OCI-M2 (cell line): Measurements from ENCODE around the gene ATG4C.

Source experiments
- DNase-seq: peaks from one replicate; lab custom pipeline; 2025; ENCODE audit not compliant: unreplicated experiment; lab: John Stamatoyannopoulos, UW

ATG4C gene

DNA sequence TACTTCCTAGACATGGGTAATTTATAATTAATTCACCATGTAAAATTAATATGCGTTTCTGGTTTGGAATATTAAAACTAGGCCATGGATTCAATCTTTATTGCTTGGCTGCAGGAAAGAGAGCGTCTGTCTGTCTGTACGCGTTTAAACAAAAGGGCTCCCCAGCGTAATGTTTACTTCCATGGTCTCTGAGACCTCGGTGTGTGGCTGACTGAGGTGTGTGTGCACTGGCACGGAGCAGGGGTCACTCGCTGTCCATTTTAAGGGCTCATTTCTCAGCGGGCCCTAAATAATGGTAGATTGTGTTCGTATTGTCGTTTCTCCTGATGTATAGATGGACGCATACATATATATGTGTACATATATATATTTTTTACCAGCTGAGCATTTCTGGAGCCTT, 119.6 kb downstream of the ATG4C start:
- DNase-seq, result no peak

DNA sequence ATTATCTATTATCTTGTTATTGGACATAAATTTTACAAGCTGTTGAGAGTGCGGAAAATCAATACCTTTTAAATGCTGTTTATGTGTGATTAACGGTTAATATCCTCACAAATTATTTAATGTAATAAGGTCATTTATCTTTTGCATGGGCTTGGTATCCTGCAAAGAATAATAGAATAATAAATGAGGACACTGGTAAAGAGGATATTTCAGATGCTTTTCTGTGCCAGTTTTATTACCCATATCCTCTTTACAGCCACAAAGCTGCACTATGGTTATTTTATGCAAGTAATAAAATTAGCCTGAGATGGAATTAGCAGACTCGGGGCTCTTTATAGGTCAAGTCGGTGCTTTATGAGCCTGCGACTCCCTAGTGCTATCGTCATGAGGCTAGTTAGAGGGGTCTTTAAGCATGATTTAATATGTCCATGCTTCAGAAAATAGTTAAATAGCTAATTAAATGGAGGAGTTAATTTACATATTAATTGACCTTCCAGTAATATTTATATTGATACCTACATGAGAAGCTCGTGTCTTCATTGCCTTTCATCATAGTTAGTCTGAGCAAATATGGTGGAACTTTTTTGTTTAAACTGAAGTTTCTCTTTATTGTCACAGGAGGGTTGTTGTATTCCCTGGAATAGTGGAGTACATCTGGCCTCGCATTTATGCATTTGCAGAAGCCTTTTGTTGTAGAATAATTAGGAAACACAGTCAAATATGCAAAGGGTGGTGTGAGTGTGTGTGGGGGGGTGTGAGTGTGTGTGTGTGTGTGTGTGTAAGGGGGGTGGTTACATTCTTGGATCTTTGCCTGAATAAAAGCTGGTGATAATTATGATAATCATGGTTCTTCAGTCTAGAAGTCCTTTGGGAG, 120.3 kb downstream of the ATG4C start:
- DNase-seq, result no peak

DNA sequence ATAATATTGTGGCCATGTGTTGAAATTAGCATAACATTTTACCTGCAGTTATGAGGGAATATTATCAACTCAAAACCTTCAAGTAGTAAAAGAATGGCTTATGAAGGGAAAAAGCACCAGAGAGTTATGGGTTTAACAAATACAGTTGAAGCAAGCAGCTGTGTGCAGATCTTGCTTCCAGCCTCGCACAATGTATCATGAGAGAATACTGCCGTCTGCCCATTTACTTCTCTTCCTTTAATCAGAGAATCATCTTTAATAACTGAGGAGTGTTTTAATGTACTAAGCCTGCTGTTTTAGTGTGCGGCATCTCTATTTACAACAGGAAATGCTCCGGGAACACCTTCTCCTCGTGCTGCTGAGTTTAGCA, 120.9 kb downstream of the ATG4C start:
- DNase-seq, result no peak

DNA sequence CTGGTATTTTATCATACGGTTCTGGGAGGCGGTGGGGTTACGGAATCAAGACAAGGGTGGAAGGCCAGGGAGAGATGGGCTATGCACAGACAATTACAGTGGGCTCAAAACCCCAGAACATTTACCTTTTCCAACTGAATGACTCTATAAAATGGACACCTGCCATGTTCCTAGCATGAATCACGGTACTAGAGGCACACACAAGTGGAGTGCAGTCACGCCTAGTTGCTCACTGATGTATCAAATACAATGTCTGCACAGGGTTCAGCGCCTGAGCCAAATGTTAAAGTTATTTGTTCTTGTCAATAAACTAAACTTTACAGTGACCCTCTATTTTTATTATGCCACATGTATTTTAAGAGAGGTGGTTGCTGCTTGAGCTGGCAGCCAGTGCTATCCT, 121.4 kb downstream of the ATG4C start:
- no peak for DNase-seq

DNA sequence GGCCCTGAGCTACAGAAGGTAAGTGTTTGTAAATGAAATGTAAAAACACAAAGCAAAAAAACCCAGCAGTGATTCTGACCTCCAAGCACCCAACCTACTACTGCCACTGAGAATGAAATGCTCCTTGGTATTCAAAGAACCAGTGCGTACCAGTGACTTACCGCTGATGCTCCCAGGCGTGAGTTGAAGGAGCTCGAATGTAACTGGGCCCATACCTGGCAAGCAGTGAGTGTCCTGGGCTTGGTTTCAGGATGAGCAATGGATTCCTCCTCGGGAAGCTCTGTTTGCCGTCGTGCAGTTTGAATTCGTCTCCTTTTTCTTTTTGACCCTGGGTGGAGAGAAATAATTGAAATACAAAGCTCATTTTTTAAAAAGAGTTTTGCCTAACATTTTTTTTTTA, 121.9 kb downstream of the ATG4C start:
- DNase-seq, result no peak

DNA sequence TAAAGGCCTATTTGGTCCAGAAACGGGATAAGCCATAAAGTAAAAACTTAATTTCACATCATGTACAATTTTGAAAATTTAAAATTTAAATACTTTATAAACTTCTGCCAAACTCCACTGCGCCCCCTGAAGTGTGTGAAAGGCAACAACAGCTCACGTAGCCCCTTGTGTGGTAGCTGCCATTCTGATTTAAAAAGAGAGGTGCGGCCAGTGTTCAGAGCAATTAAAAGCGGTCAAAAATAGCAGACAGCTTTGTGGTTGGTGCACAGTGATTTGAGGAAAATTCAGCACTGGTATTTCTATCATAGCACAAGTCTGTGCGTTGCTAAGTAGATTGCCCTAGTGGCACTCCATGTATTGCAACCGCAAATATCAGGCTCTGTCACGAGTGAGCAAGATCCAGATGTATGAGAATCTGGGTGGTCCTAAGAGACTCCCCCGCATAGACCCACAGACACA, 122.5 kb downstream of the ATG4C start:
- DNase-seq, result no peak

DNA sequence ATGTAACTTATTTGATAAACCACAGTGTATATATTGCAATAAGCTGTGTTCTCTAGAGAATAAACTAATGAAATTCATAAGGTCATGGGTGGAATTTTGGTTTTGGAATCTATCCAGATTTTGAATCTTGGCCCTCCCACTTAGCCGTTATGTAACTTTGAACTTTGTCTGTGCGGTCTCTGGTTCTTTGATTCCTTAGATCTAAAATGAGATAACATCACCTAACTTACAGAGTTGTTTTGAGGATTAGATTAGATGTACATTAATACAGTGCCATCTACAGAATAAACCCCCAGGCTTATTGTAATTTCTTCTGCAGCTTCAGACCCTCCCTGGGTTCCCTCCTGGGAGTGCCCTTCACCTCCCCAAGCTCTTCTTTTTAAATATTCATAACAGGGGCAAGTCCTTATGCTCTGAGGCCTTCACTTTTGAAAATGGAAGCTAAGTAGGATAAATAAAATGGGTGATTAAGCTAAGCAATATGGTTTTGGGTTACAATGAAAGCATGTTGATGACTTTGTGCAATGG, 124.3 kb downstream of the ATG4C start:
- no peak for DNase-seq

DNA sequence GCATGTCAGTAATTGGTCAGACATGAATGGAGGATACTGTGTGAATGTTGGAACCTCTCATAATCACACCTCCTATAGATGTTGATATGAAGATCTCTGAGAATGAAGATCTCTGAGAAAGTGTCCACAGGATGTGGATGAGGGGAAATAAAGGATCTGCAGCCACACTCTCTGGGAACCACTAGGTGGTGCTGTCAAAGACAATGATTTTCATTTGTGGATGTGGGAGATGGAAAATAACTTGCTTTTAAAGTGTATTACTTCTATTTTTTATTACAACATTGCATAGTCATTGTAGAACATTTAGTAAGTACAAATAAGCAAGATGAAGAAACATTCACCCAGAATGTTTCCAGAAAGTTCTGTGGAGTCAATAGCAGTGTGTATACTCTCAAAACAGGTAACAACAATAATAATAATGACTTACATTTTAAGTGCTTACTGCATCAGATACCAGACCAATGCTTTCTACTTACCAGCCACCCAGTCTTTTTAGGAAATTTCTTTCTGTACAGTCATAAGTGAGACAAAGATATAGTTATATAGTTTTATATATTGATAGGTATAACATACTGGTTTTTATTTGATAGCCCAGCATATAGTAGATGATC, 128.2 kb downstream of the ATG4C start:
- DNase-seq, result no peak
